Caco-2 (cell line): ENCODE results near the gene APC. TPM values are rescaled to one million over a fixed set of nuclear protein-coding genes. Genes with fewer than 3 reads are reported as not detected.
"Not testable (repeated sequence)": the region's sequence is repeated elsewhere in the genome, so short reads cannot be mapped to it uniquely, and the experiment has no call there.

Experiments used
- BruUV-seq: library from RNA; stranded (reverse); fragments of 400-500 nt; replicated peaks from 2 replicates; lab custom pipeline; 2021; lab: Mats Ljungman, UMichigan
- CTCF ChIA-PET: fragments of 300-600 bp; sonication (Branson Sonifier 250); formaldehyde crosslinking; loops from one replicate; lab custom pipeline; 2022; ENCODE audit warnings: antibody characterized with exemption; lab: Charles Lee
- POLR2A ChIA-PET: fragments of 300-600 bp; sonication (Branson Sonifier 250); formaldehyde crosslinking; loops from one replicate; lab custom pipeline; 2022; ENCODE audit warnings: antibody characterized with exemption; lab: Charles Lee
- DNase-seq, 2 experiments: peaks; one replicate each; pipeline versions ENCODE4 v3.0.0 to v3.0.0-alpha.2; 2020 to 2022
- H3K27me3 ChIP-seq: replicated peaks from 2 replicates; pipeline ENCODE4 v1.6.0; 2011; ENCODE audit warnings: low read length; ENCODE audit not compliant: control insufficient read depth, insufficient read depth
- H3K36me3 ChIP-seq: 2 replicates; pipeline ENCODE4 v1.5.1; 2011; ENCODE audit warnings: low read length; ENCODE audit not compliant: control insufficient read depth, insufficient read depth
- H3K4me1 ChIP-seq: fragments of 250-450 bp; sonication (Bioruptor Pico); 2 replicates; pipeline ENCODE4 v1.5.1; 2020; ENCODE audit warnings: mild to moderate bottlenecking
- H3K4me3 ChIP-seq: 2 replicates; pipeline ENCODE4 v1.5.1; 2011; ENCODE audit warnings: low read depth, mild to moderate bottlenecking, control low read depth, low read length
- H3K9me3 ChIP-seq: fragments of 250-450 bp; sonication (Bioruptor Pico); 2 replicates; pipeline ENCODE4 v1.5.1; 2020; ENCODE audit warnings: mild to moderate bottlenecking, moderate library complexity
- H3K27ac Mint-ChIP-seq: one replicate; pipeline ENCODE4 v1.8.0; 2022; ENCODE audit warnings: mixed read lengths; ENCODE audit not compliant: unreplicated experiment
- H3K27me3 Mint-ChIP-seq: one replicate; pipeline ENCODE4 v1.8.0; 2022; ENCODE audit warnings: mixed read lengths; ENCODE audit not compliant: insufficient read depth, unreplicated experiment
- H3K36me3 Mint-ChIP-seq: one replicate; pipeline ENCODE4 v1.8.0; 2022; ENCODE audit warnings: mild to moderate bottlenecking, mixed read lengths; ENCODE audit not compliant: insufficient read depth, unreplicated experiment
- H3K4me1 Mint-ChIP-seq: one replicate; pipeline ENCODE4 v1.8.0; 2022; ENCODE audit warnings: low read depth, mixed read lengths; ENCODE audit not compliant: unreplicated experiment
- H3K4me3 Mint-ChIP-seq: one replicate; pipeline ENCODE4 v1.8.0; 2022; ENCODE audit warnings: mild to moderate bottlenecking, moderate library complexity, mixed read lengths; ENCODE audit not compliant: unreplicated experiment
- H3K9me3 Mint-ChIP-seq: one replicate; pipeline ENCODE4 v1.8.0; 2022; ENCODE audit warnings: mixed read lengths; ENCODE audit not compliant: unreplicated experiment
- intact Hi-C: fragments of 100-400 bp; cut with micrococcal nuclease; formaldehyde crosslinking; loops from one replicate; pipeline ENCODE4 v1.10.0; 2022; ENCODE audit not compliant: unreplicated experiment
- total RNA-seq: library from RNA; stranded (reverse); gene quantifications from 2 replicates; pipeline ENCODE4 v1.2.3, GENCODE V29; 2022
- TF ChIP-seq, protein P1 (sequence below), 2 experiments: fragments of 200-600 bp in 1 of 2; IDR thresholded peaks; 1 replicate in 1 of 2; 2 replicates in 1 of 2; pipeline versions ENCODE4 v1.5.1 to v1.8.0; 2011 to 2022; ENCODE audit warnings: antibody characterized with exemption in 1 of 2, control low read depth in 1 of 2, inconsistent platforms in 1 of 2, low read depth in 1 of 2, low read length in 1 of 2, mild to moderate bottlenecking in 1 of 2, moderate library complexity in 1 of 2; ENCODE audit not compliant: insufficient read depth in 1 of 2, severe bottlenecking in 1 of 2, unreplicated experiment in 1 of 2

The APC gene
- total RNA-seq, 1 experiment from 2014 or later: 28.6 TPM

DNA sequence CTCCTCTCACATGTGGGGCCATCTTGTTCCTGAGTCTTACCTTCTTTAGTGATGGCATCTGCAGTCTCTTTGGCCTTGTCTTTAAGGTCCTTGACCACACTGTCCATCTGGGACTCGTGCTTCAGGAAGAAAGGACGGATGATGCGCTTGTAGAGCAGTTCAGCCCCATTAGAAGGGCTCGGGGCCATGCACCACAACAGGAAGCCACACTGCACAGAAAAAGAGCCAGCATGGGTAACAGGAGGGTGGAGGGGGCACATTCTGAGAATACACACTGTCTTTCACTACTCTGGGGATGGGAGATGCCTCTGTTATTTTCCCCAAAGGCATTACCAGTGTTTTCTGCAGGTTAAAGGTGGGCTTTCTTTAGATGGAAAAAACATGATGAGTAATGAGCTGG is 149.3 kb downstream of the APC start:
- TF ChIP-seq, protein P1, sequence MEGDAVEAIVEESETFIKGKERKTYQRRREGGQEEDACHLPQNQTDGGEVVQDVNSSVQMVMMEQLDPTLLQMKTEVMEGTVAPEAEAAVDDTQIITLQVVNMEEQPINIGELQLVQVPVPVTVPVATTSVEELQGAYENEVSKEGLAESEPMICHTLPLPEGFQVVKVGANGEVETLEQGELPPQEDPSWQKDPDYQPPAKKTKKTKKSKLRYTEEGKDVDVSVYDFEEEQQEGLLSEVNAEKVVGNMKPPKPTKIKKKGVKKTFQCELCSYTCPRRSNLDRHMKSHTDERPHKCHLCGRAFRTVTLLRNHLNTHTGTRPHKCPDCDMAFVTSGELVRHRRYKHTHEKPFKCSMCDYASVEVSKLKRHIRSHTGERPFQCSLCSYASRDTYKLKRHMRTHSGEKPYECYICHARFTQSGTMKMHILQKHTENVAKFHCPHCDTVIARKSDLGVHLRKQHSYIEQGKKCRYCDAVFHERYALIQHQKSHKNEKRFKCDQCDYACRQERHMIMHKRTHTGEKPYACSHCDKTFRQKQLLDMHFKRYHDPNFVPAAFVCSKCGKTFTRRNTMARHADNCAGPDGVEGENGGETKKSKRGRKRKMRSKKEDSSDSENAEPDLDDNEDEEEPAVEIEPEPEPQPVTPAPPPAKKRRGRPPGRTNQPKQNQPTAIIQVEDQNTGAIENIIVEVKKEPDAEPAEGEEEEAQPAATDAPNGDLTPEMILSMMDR (IDR thresholded peaks at IDR 0.05; ENCODE audit: insufficient read depth in 1 of 2, low read depth in 1 of 2, low read length in 1 of 2, severe bottlenecking in 1 of 2, unreplicated experiment in 1 of 2): no peak
- CTCF ChIA-PET: no interaction called here
- peaks cover 2% of the 10 kb centered on the region for H3K36me3 ChIP-seq

DNA sequence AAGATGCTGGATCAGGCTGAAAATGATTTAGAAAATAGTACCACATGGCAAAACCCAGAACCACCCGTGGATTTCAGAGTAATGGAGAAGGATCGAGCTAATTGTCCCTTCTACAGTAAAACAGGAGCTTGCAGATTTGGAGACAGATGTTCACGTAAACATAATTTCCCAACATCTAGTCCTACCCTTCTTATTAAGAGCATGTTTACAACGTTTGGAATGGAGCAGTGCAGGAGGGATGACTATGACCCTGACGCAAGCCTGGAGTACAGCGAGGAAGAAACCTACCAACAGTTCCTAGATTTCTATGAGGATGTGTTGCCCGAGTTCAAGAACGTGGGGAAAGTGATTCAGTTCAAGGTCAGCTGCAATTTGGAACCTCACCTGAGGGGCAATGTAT is 154.4 kb downstream of the APC start:
- TSS peak; percentile 31 for BruUV-seq
- peaks cover 51% of the 10 kb centered on the region for H3K36me3 Mint-ChIP-seq

More for the DNA sequence above, 149.3 kb downstream of the APC start:
- intact Hi-C loops: no loop called here
- H3K4me3 ChIP-seq: no peak overlapping the region
- no peaks in the 10 kb centered on the region for H3K27me3 ChIP-seq
- H3K9me3 ChIP-seq: no peaks in the 10 kb centered on the region
- DNase-seq: no peak
- Mint-ChIP-seq H3K9me3 (no peaks in the 10 kb centered on the region), H3K27ac (no peak overlapping the region), H3K4me3 (no peak overlapping the region), H3K36me3 (peaks cover 30% of the 10 kb centered on the region), H3K27me3 (no peaks in the 10 kb centered on the region), H3K4me1 (no peaks in the 10 kb centered on the region)
- BruUV-seq: no TSS peak
- H3K4me1 ChIP-seq: no peaks in the 10 kb centered on the region
- POLR2A ChIA-PET: interaction anchor here (0.6 kb wide), 1 partner anchor 178 kb away, joined by 3 read pairs; no protein-coding TSS in a partner anchor

DNA sequence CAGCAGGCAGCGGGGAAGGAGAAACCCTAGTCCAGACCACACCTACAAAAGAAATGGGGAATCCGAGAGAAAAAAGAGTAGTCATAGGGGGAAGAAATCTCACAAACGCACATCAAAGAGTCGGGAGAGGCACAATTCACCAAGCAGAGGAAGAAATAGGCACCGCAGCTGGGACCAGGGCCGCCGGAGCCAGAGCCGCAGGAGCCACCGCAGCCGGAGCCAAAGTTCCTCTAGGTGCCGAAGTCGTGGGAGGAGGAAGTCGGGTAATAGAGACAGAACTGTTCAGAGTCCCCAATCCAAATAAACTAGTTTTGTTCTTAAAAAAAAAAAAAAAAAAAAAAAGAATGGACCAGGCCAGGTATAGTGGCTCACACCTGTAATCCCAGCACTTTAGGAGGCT is 155.1 kb downstream of the APC start:
- no peaks in the 10 kb centered on the region for H3K9me3 Mint-ChIP-seq
- no peaks in the 10 kb centered on the region for H3K27me3 Mint-ChIP-seq
- CTCF ChIA-PET: no interaction called here
- no TSS peak for BruUV-seq
- Histone ChIP-seq H3K4me1 (no peaks in the 10 kb centered on the region), H3K9me3 (no peaks in the 10 kb centered on the region), H3K4me3 (no peak overlapping the region), H3K27me3 (no peaks in the 10 kb centered on the region), H3K36me3 (no peaks in the 10 kb centered on the region)
- H3K27ac Mint-ChIP-seq: no peak overlapping the region
- DNase-seq: no peak
- peaks cover 58% of the 10 kb centered on the region for H3K36me3 Mint-ChIP-seq
- intact Hi-C loops: no loop called here
- no peaks in the 10 kb centered on the region for H3K4me1 Mint-ChIP-seq
- H3K4me3 Mint-ChIP-seq: no peak overlapping the region
- POLR2A ChIA-PET: no interaction called here
- TF ChIP-seq, protein P1 (IDR thresholded peaks at IDR 0.05; ENCODE audit: insufficient read depth in 1 of 2, low read depth in 1 of 2, low read length in 1 of 2, severe bottlenecking in 1 of 2, unreplicated experiment in 1 of 2): no peak

More for the DNA sequence above, 154.4 kb downstream of the APC start:
- POLR2A ChIA-PET, H3K4me1 ChIP-seq, H3K9me3 Mint-ChIP-seq, H3K4me3 Mint-ChIP-seq, H3K27me3 ChIP-seq, H3K4me3 ChIP-seq, DNase-seq, H3K36me3 ChIP-seq, H3K27me3 Mint-ChIP-seq, intact Hi-C loops, H3K27ac Mint-ChIP-seq, CTCF ChIA-PET, H3K4me1 Mint-ChIP-seq, H3K9me3 ChIP-seq: not testable (repeated sequence)

DNA sequence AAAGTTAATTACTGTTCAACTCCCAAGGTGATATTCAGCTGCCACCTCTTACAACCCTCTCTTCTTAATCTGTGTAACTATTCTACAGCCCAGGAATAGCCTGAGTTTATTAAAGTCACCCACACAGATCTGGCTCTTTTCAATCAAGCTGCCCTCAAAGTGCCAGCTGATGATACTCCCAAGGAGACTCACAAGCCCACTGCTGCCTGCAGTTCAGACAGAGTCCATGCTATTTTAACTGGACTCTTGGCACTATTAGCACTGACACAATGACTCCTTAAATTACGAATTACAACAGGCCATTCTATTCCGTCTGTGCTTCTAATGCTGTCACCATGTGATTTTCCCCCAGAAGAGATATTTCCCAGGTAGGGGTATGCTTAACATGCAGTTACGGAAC is 158.0 kb downstream of the APC start:
- POLR2A ChIA-PET: no interaction called here
- H3K36me3 ChIP-seq: no peaks in the 10 kb centered on the region; the same call in 1 of the 2 replicates
- H3K4me3 ChIP-seq: no peak overlapping the region
- CTCF ChIA-PET: no interaction called here
- no peak for DNase-seq
- Mint-ChIP-seq H3K9me3 (no peaks in the 10 kb centered on the region), H3K36me3 (peaks cover 66% of the 10 kb centered on the region), H3K4me1 (no peaks in the 10 kb centered on the region), H3K4me3 (no peak overlapping the region), H3K27ac (no peak overlapping the region), H3K27me3 (no peaks in the 10 kb centered on the region)
- no peaks in the 10 kb centered on the region for H3K9me3 ChIP-seq
- intact Hi-C loops: no loop called here
- H3K4me1 ChIP-seq: no peaks in the 10 kb centered on the region
- no TSS peak for BruUV-seq
- H3K27me3 ChIP-seq: no peaks in the 10 kb centered on the region
- TF ChIP-seq, protein P1 (IDR thresholded peaks at IDR 0.05; ENCODE audit: insufficient read depth in 1 of 2, low read depth in 1 of 2, low read length in 1 of 2, severe bottlenecking in 1 of 2, unreplicated experiment in 1 of 2): no peak
